ENCODE data around the gene RIC8B. TPM values are rescaled to one million over a fixed set of nuclear protein-coding genes. Genes with fewer than 3 reads are reported as not detected.

The RIC8B gene
- total RNA-seq, 4 donors from 2014 or later: 4.8 to 11.2 (median 8.8) TPM

- H3K27me3 ChIP-seq: no peaks in the 10 kb centered on the region
- no peaks in the 10 kb centered on the region for H3K4me1 ChIP-seq
- H3K9me3 ChIP-seq: no peaks in the 10 kb centered on the region
- WGBS: 44% methylated on average over 4 of the region's 4 CpGs
- no peaks in the 10 kb centered on the region for H3K36me3 ChIP-seq
- no peak for DNase-seq (ENCODE audit: low spot score in 2 of 2)
- TF ChIP-seq POLR2AphosphoS5 (IDR thresholded peaks at IDR 0.05) (no peak), POLR2A (IDR thresholded peaks at IDR 0.05) (no peak), CTCF (IDR thresholded peaks at IDR 0.05) (no peak), EP300 (IDR thresholded peaks at IDR 0.05) (no peak)
- H3K4me3 ChIP-seq: no peak overlapping the region
- H3K27ac ChIP-seq: no peak overlapping the region
These were observed 40.8 kb upstream of the RIC8B start for GRCh38 chr12:106733660-106734059.

GRCh38 chr12:106736051-106736957 lies 38.2 kb upstream of the RIC8B start:
- DNase-seq (ENCODE audit: low spot score in 2 of 2): no peak
- Histone ChIP-seq H3K27me3 (no peaks in the 10 kb centered on the region), H3K27ac (no peak overlapping the region), H3K4me1 (no peaks in the 10 kb centered on the region), H3K4me3 (no peak overlapping the region), H3K36me3 (no peaks in the 10 kb centered on the region), H3K9me3 (no peaks in the 10 kb centered on the region)
- no peak for TF ChIP-seq POLR2A (IDR thresholded peaks at IDR 0.05)
- TF ChIP-seq CTCF (IDR thresholded peaks at IDR 0.05): no peak
- TF ChIP-seq EP300 (IDR thresholded peaks at IDR 0.05): no peak
- TF ChIP-seq POLR2AphosphoS5 (IDR thresholded peaks at IDR 0.05): no peak
- 57% methylated on average over 9 of the region's 9 CpGs for WGBS

- Histone ChIP-seq H3K4me1 (no peaks in the 10 kb centered on the region), H3K27me3 (peaks cover 6% of the 10 kb centered on the region), H3K9me3 (no peaks in the 10 kb centered on the region), H3K36me3 (no peaks in the 10 kb centered on the region), H3K27ac (no peak overlapping the region), H3K4me3 (no peak overlapping the region)
- 39% methylated on average over 4 of the region's 4 CpGs for WGBS
- TF ChIP-seq CTCF (IDR thresholded peaks at IDR 0.05): no peak
- TF ChIP-seq POLR2AphosphoS5 (IDR thresholded peaks at IDR 0.05): no peak
- no peak for TF ChIP-seq EP300 (IDR thresholded peaks at IDR 0.05)
- no peak for TF ChIP-seq POLR2A (IDR thresholded peaks at IDR 0.05)
- no peak for DNase-seq (ENCODE audit: low spot score in 2 of 2)
These were observed 35.2 kb upstream of the RIC8B start for GRCh38 chr12:106739318-106739717.

GRCh38 chr12:106739815-106740530 lies 34.5 kb upstream of the RIC8B start:
- TF ChIP-seq POLR2A (IDR thresholded peaks at IDR 0.05): no peak
- no peak for TF ChIP-seq CTCF (IDR thresholded peaks at IDR 0.05)
- no peak for TF ChIP-seq POLR2AphosphoS5 (IDR thresholded peaks at IDR 0.05)
- no peak for TF ChIP-seq EP300 (IDR thresholded peaks at IDR 0.05)
- peaks cover 6% of the 10 kb centered on the region for H3K27me3 ChIP-seq
- no peaks in the 10 kb centered on the region for H3K4me1 ChIP-seq
- no peaks in the 10 kb centered on the region for H3K9me3 ChIP-seq
- no peak overlapping the region for H3K27ac ChIP-seq
- H3K36me3 ChIP-seq: no peaks in the 10 kb centered on the region
- no peak overlapping the region for H3K4me3 ChIP-seq
- 60% methylated on average over 10 of the region's 10 CpGs for WGBS
- DNase-seq (ENCODE audit: low spot score in 2 of 2): no peak

- WGBS: 75% methylated on average over 5 of the region's 5 CpGs
- Histone ChIP-seq H3K4me3 (no peak overlapping the region), H3K27me3 (peaks cover 6% of the 10 kb centered on the region), H3K36me3 (no peaks in the 10 kb centered on the region), H3K27ac (no peak overlapping the region), H3K4me1 (no peaks in the 10 kb centered on the region), H3K9me3 (no peaks in the 10 kb centered on the region)
- no peak for DNase-seq (ENCODE audit: low spot score in 2 of 2)
- TF ChIP-seq POLR2A (IDR thresholded peaks at IDR 0.05) (no peak), POLR2AphosphoS5 (IDR thresholded peaks at IDR 0.05) (no peak), EP300 (IDR thresholded peaks at IDR 0.05) (no peak), CTCF (IDR thresholded peaks at IDR 0.05) (no peak)
These were observed 33.7 kb upstream of the RIC8B start for GRCh38 chr12:106740818-106741217.

Measured in suprapubic skin (tissue), 4 donors.